Ishikawa (cell line): ENCODE measurements around the gene ZNF446.

Source experiments
- CEBPB ChIP-seq: IDR thresholded peaks from 2 replicates; pipeline ENCODE4 v1.6.1; 2012
- CREB1 ChIP-seq: IDR thresholded peaks from 2 replicates; pipeline ENCODE4 v1.6.1; 2012; ENCODE audit warnings: low read depth
- EGR1 ChIP-seq: IDR thresholded peaks from 2 replicates; pipeline ENCODE4 v1.6.1; 2012
- EP300 ChIP-seq: IDR thresholded peaks from 2 replicates; pipeline ENCODE4 v1.6.1; 2012; ENCODE audit warnings: borderline replicate concordance
- FOXM1 ChIP-seq: IDR thresholded peaks from 2 replicates; pipeline ENCODE4 v1.6.1; 2012; ENCODE audit warnings: low read depth, borderline replicate concordance
- MAX ChIP-seq: IDR thresholded peaks from 2 replicates; pipeline ENCODE4 v1.6.1; 2012
- NFIC ChIP-seq: IDR thresholded peaks from 2 replicates; pipeline ENCODE4 v1.6.1; 2012
- RAD21 ChIP-seq: IDR thresholded peaks from 2 replicates; pipeline ENCODE4 v1.6.1; 2012; ENCODE audit warnings: low read depth
- REST ChIP-seq: IDR thresholded peaks from 2 replicates; pipeline ENCODE4 v1.6.1; 2012; ENCODE audit warnings: low read depth, mild to moderate bottlenecking
- TAF1 ChIP-seq: IDR thresholded peaks from 2 replicates; pipeline ENCODE4 v1.6.1; 2012; ENCODE audit warnings: low read depth, mild to moderate bottlenecking
- TCF12 ChIP-seq: IDR thresholded peaks from 2 replicates; pipeline ENCODE4 v1.6.1; 2012; ENCODE audit warnings: low read depth
- TEAD4 ChIP-seq: IDR thresholded peaks from 2 replicates; pipeline ENCODE4 v1.6.1; 2012
- USF1 ChIP-seq: IDR thresholded peaks from 2 replicates; pipeline ENCODE4 v1.6.1; 2012
- YY1 ChIP-seq: IDR thresholded peaks from 2 replicates; pipeline ENCODE4 v1.6.1; 2012; ENCODE audit warnings: low read depth
- ZBTB7A ChIP-seq: IDR thresholded peaks from 2 replicates; pipeline ENCODE4 v1.6.1; 2012; ENCODE audit warnings: low read depth

ZNF446 gene

GRCh38 chr19:58513213-58513693, 37.1 kb downstream of the ZNF446 start:
- no peak for TF ChIP-seq CEBPB
- TF ChIP-seq MAX = no peak
- no peak for TF ChIP-seq ZBTB7A
- TF ChIP-seq TEAD4 = no peak
- no peak for TF ChIP-seq TAF1
- no peak for TF ChIP-seq NFIC
- TF ChIP-seq FOXM1 = no peak
- TF ChIP-seq EP300 = no peak
- TF ChIP-seq TCF12 = no peak

GRCh38 chr19:58513694-58514563, 37.8 kb downstream of the ZNF446 start:
- TF ChIP-seq REST (no peak), NFIC (no peak; the same call in 1 of the 2 replicates), CEBPB (no peak; the same call in 1 of the 2 replicates), CREB1 (no peak), ZBTB7A (0 out of 2 replicates have a peak, but pooled peaks have one; percentile 18), FOXM1 (no peak), TAF1 (no peak), EP300 (0 out of 2 replicates have a peak, but pooled peaks have one; percentile 40), RAD21 (peak; percentile 67; the same call in 1 of the 2 replicates), USF1 (peak; percentile 57; the same call in 1 of the 2 replicates), TCF12 (no peak), EGR1 (peak; percentile 49; the same call in 1 of the 2 replicates), YY1 (peak; percentile 81), TEAD4 (peak; percentile 15; the same call in 1 of the 2 replicates), MAX (peak; percentile 95)

- TF ChIP-seq MAX = no peak
- no peak for TF ChIP-seq NFIC
- no peak for TF ChIP-seq EP300
- TF ChIP-seq EGR1 = no peak
- TF ChIP-seq RAD21 = no peak
- TF ChIP-seq YY1 = no peak
- TF ChIP-seq REST = no peak
- TF ChIP-seq CREB1 = no peak
- TF ChIP-seq TCF12 = no peak
- TF ChIP-seq USF1 = no peak
- no peak for TF ChIP-seq CEBPB
- TF ChIP-seq FOXM1 = no peak
- TF ChIP-seq TEAD4 = no peak
- no peak for TF ChIP-seq TAF1
- no peak for TF ChIP-seq ZBTB7A
These were observed 38.4 kb downstream of the ZNF446 start for GRCh38 chr19:58514564-58515022.

GRCh38 chr19:58515259-58515658, 39.1 kb downstream of the ZNF446 start:
- TF ChIP-seq TAF1 (no peak), TEAD4 (no peak), EGR1 (no peak), CREB1 (no peak), RAD21 (no peak)

GRCh38 chr19:58516246-58516836, 40.2 kb downstream of the ZNF446 start:
- TF ChIP-seq CREB1 (no peak), USF1 (no peak), EP300 (no peak), TEAD4 (no peak), CEBPB (no peak), FOXM1 (no peak), ZBTB7A (no peak), YY1 (no peak), EGR1 (no peak), RAD21 (no peak), NFIC (no peak), TAF1 (no peak), TCF12 (no peak), MAX (no peak), REST (no peak)
